Measurements from ENCODE around the gene NUDT22. TPM values are rescaled to one million over a fixed set of nuclear protein-coding genes. Genes with fewer than 3 reads are reported as not detected.

NUDT22 gene
- total and polyA plus RNA-seq, 2 of the 8 experiments (the other 6 are each of a cell fraction or from before 2014, with no cell fraction given) = 43.4 to 69.0 TPM

DNA sequence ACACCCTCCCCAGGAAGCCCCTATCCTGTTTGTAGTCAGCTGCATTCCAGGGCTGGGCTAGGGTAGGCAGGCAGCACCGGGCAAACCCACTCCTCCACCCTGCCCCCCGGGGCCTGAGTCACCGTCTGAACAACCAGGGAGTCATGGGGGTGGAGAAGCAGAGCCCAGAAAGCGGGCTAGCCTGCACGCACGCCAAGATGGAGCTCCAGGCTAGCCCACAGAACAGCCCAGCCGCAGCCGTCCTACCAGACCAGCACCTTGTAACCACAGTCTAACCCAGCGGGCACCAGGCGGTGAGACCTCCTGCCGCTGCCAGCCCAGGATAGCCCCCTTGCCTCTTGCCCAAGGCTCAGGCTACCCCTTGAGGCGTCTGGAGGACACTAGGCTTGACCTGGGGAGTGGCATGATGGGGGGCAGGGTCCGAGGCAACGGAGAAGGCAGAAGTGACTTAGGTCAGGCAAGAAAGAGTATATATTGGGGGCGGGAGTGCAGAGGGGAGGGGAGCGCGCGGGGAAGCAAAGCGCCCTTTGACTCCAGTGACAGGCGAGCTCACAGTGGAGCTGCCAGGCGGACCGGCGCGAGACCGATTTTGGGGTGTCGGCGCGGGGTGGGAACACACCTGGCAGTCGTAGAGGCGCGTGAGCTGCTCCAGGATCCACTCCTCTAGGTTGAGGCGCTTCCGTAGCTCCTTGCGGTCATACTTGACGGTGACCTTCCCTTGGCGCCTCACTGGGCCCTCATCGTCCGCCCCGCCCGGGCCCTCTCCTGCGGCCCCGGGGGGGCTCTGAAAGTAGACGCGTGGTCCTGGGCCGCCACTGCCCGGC, 19.9 kb downstream of the NUDT22 start (continued):
- TF ChIP-seq, protein P1, sequence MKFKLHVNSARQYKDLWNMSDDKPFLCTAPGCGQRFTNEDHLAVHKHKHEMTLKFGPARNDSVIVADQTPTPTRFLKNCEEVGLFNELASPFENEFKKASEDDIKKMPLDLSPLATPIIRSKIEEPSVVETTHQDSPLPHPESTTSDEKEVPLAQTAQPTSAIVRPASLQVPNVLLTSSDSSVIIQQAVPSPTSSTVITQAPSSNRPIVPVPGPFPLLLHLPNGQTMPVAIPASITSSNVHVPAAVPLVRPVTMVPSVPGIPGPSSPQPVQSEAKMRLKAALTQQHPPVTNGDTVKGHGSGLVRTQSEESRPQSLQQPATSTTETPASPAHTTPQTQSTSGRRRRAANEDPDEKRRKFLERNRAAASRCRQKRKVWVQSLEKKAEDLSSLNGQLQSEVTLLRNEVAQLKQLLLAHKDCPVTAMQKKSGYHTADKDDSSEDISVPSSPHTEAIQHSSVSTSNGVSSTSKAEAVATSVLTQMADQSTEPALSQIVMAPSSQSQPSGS (IDR thresholded peaks at IDR 0.05; ENCODE audit: low read length) = no peak

All from H1 (cell line).